Hindlimb muscle (tissue), 1 donor: ENCODE results near the gene PHPT1. TPM values are rescaled to one million over a fixed set of nuclear protein-coding genes. Genes with fewer than 3 reads are reported as not detected.

Source experiments
- DNase-seq: peaks from one replicate; pipeline ENCODE4 v3.0.0-alpha.2; 2013
- polyA plus RNA-seq: library from polyadenylated mRNA; unstranded; fragments of 120-200 nt; gene quantifications from one replicate; pipeline ENCODE4 v1.2.1, GENCODE V29; 2013; ENCODE audit not compliant: insufficient read length

The PHPT1 gene
- polyA plus RNA-seq, 1 donor = 109 TPM

GRCh38 chr9:136848393-136849037 lies 694 bp upstream of the PHPT1 start:
- no peak for DNase-seq

- no peak for DNase-seq
Measured at GRCh38 chr9:136849960-136850865, 1.0 kb downstream of the PHPT1 start.

- no peak for DNase-seq
Measured at GRCh38 chr9:136850866-136851775, 1.9 kb downstream of the PHPT1 start.

GRCh38 chr9:136851941-136852663 lies 2.9 kb downstream of the PHPT1 start, which contains the start of gene MAMDC4:
MAMDC4 (plus strand) TSS chr9:136852346; CDS start chr9:136852417, 71 bp downstream.
- no peak for DNase-seq

GRCh38 chr9:136852664-136853595 lies 3.7 kb downstream of the PHPT1 start:
- no peak for DNase-seq

GRCh38 chr9:136853596-136854112 lies 4.4 kb downstream of the PHPT1 start:
- no peak for DNase-seq

- no peak for DNase-seq
Measured at GRCh38 chr9:136854113-136854841, 5.1 kb downstream of the PHPT1 start.

- no peak for DNase-seq
Measured at GRCh38 chr9:136854842-136855460, 5.7 kb downstream of the PHPT1 start.

- no peak for DNase-seq
Measured at GRCh38 chr9:136855461-136856078, 6.4 kb downstream of the PHPT1 start.

- no peak for DNase-seq
Measured at GRCh38 chr9:136856079-136856476, 6.9 kb downstream of the PHPT1 start.

- DNase-seq = no peak
Measured at GRCh38 chr9:136856541-136857141, 7.4 kb downstream of the PHPT1 start.

- DNase-seq = no peak
Measured at GRCh38 chr9:136857166-136857565, 8.0 kb downstream of the PHPT1 start.

- DNase-seq = no peak
Measured at GRCh38 chr9:136857581-136858412, 8.6 kb downstream of the PHPT1 start.

GRCh38 chr9:136858452-136858843 lies 9.2 kb downstream of the PHPT1 start:
- DNase-seq = no peak

GRCh38 chr9:136858844-136859757 lies 9.9 kb downstream of the PHPT1 start:
- no peak for DNase-seq

- DNase-seq = no peak
Measured at GRCh38 chr9:136860529-136860928, 11.3 kb downstream of the PHPT1 start.
